H1 (cell line): Measurements from ENCODE around the gene KIR3DL3. TPM values are rescaled to one million over a fixed set of nuclear protein-coding genes. Genes with fewer than 3 reads are reported as not detected.
"Not testable (repeated sequence)": the region's sequence is repeated elsewhere in the genome, so short reads cannot be mapped to it uniquely, and the experiment has no call there.

ENCODE experiments used
- CTCF ChIA-PET: fragments of 300-600 bp; sonication (Branson Sonifier 250); formaldehyde crosslinking; loops from one replicate; lab custom pipeline; 2021; ENCODE audit not compliant: partially characterized antibody; lab: Charles Lee
- POLR2A ChIA-PET: fragments of 300-600 bp; sonication (Branson Sonifier 250); formaldehyde crosslinking; loops from one replicate; lab custom pipeline; 2021; ENCODE audit warnings: inconsistent platforms; ENCODE audit not compliant: partially characterized antibody; lab: Charles Lee
- DNase-seq, 2 experiments: peaks; one replicate each; pipeline versions ENCODE4 v3.0.0 to v3.0.0-alpha.2; 2010 to 2022; ENCODE audit warnings: low spot score in 2 of 2, low read depth in 1 of 2, mixed read lengths in 1 of 2
- FAIRE-seq: peaks from 2 replicates; lab custom pipeline; 2011; peaks lifted over from hg19 to GRCh38; lab: Jason Lieb, UNC
- H2AFZ ChIP-seq: 2 replicates; pipeline ENCODE4 v1.8.1; 2012; ENCODE audit warnings: low read length, inconsistent platforms
- H2AK5ac ChIP-seq: 2 replicates; pipeline ENCODE4 v1.6.1; 2013; ENCODE audit warnings: low read depth, low read length
- H2BK120ac ChIP-seq: replicated peaks from 2 replicates; pipeline ENCODE3; 2013; ENCODE audit warnings: low read depth, low read length, inconsistent platforms
- H2BK12ac ChIP-seq: 2 replicates; pipeline ENCODE4 v1.6.1; 2013; ENCODE audit warnings: low read depth, low read length
- H2BK15ac ChIP-seq: 2 replicates; pipeline ENCODE4 v1.6.1; 2013; ENCODE audit warnings: low read length
- H2BK20ac ChIP-seq: 2 replicates; pipeline ENCODE4 v1.6.1; 2013; ENCODE audit warnings: low read length
- H2BK5ac ChIP-seq: 2 replicates; pipeline ENCODE4 v1.6.1; 2013; ENCODE audit warnings: low read depth, low read length
- H3K14ac ChIP-seq: 2 replicates; pipeline ENCODE4 v1.6.1; 2013; ENCODE audit warnings: inconsistent platforms; ENCODE audit not compliant: insufficient read length
- H3K18ac ChIP-seq: 2 replicates; pipeline ENCODE4 v1.6.1; 2013; ENCODE audit warnings: low read length; ENCODE audit errors: extremely low read depth
- H3K23ac ChIP-seq: 2 replicates; pipeline ENCODE4 v1.6.1; 2013; ENCODE audit warnings: inconsistent platforms; ENCODE audit not compliant: insufficient read length
- H3K23me2 ChIP-seq: 2 replicates; pipeline ENCODE4 v1.6.1; 2013; ENCODE audit warnings: low read depth, low read length
- H3K27ac ChIP-seq: 2 replicates; pipeline ENCODE4 v1.6.1; 2011; ENCODE audit warnings: low read depth, low read length, inconsistent platforms
- H3K27me3 ChIP-seq, 4 experiments: replicated peaks in 1 of 4; 1 replicate in 1 of 4; 2 replicates in 3 of 4; pipeline versions ENCODE4 v1.6.1 to v1.8.1; 2011 to 2013; ENCODE audit warnings: low read length in 3 of 4, mild to moderate bottlenecking in 3 of 4, inconsistent platforms in 2 of 4, mixed read lengths in 2 of 4, moderate library complexity in 1 of 4; ENCODE audit not compliant: control insufficient read depth in 3 of 4, insufficient read depth in 3 of 4; ENCODE audit errors: extremely low read depth in 1 of 4
- H3K36me3 ChIP-seq, 4 experiments: 2 replicates each; pipeline versions ENCODE4 v1.6.1 to v1.8.1; 2011 to 2013; ENCODE audit warnings: mild to moderate bottlenecking in 4 of 4, low read length in 3 of 4, moderate library complexity in 2 of 4, control low read depth in 1 of 4, inconsistent platforms in 1 of 4; ENCODE audit not compliant: insufficient read depth in 4 of 4, control insufficient read depth in 2 of 4
- H3K4ac ChIP-seq: replicated peaks from 2 replicates; pipeline ENCODE3; 2013; ENCODE audit warnings: low read length, low read depth, mixed read lengths, inconsistent platforms; ENCODE audit not compliant: insufficient read length
- H3K4me1 ChIP-seq, 4 experiments: replicated peaks in 1 of 4; 1 replicate in 1 of 4; 2 replicates in 3 of 4; pipeline versions ENCODE4 v1.6.1 to v1.8.1; 2011 to 2013; ENCODE audit warnings: low read length in 3 of 4, inconsistent platforms in 2 of 4, mixed read lengths in 1 of 4; ENCODE audit not compliant: insufficient read depth in 4 of 4, control insufficient read depth in 3 of 4
- H3K4me2 ChIP-seq, 2 experiments: 2 replicates each; pipeline versions ENCODE4 v1.6.1 to v1.8.1; 2011 to 2013; ENCODE audit warnings: low read depth in 2 of 2, low read length in 2 of 2, control low read depth in 1 of 2, inconsistent platforms in 1 of 2, mild to moderate bottlenecking in 1 of 2; ENCODE audit not compliant: insufficient read depth in 1 of 2
- H3K4me3 ChIP-seq, 4 experiments: fragments of 200-600, 300-600 bp in 1 of 4; sonication (generic), shearing (Covaris generic), sonication (Bioruptor Twin) in 1 of 4; 2 replicates each; pipeline versions ENCODE4 v1.5.1 to v1.8.1; 2011 to 2016; ENCODE audit warnings: low read length in 4 of 4, low read depth in 3 of 4, control low read depth in 2 of 4, inconsistent platforms in 2 of 4, mild to moderate bottlenecking in 2 of 4, mixed read lengths in 1 of 4, moderate library complexity in 1 of 4; ENCODE audit not compliant: insufficient read depth in 2 of 4; ENCODE audit errors: extremely low read depth in 1 of 4
- H3K56ac ChIP-seq: replicated peaks from 2 replicates; pipeline ENCODE3; 2013; ENCODE audit warnings: low read depth, mild to moderate bottlenecking, mixed read lengths, low read length, inconsistent platforms; ENCODE audit not compliant: insufficient read length
- H3K79me1 ChIP-seq: 2 replicates; pipeline ENCODE4 v1.6.1; 2013; ENCODE audit warnings: low read depth, low read length, control low read depth
- H3K79me2 ChIP-seq, 2 experiments: 2 replicates each; pipeline versions ENCODE4 v1.6.1 to v1.8.1; 2012 to 2013; ENCODE audit warnings: low read length in 2 of 2, mild to moderate bottlenecking in 2 of 2, inconsistent platforms in 1 of 2; ENCODE audit not compliant: insufficient read depth in 2 of 2, control insufficient read depth in 1 of 2
- H3K9ac ChIP-seq, 4 experiments: replicated peaks in 1 of 4; 1 replicate in 1 of 4; 2 replicates in 3 of 4; pipeline versions ENCODE4 v1.6.1 to v1.8.1; 2011 to 2013; ENCODE audit warnings: low read depth in 3 of 4, low read length in 3 of 4, control low read depth in 2 of 4, mild to moderate bottlenecking in 2 of 4, moderate library complexity in 2 of 4, inconsistent platforms in 1 of 4; ENCODE audit errors: extremely low read depth in 1 of 4
- H3K9me3 ChIP-seq, 2 experiments: 2 replicates each; pipeline versions ENCODE4 v1.6.1 to v1.8.1; 2012 to 2013; ENCODE audit warnings: mild to moderate bottlenecking in 2 of 2, moderate library complexity in 2 of 2, control low read depth in 1 of 2, inconsistent platforms in 1 of 2, low read depth in 1 of 2, low read length in 1 of 2, mixed read lengths in 1 of 2; ENCODE audit not compliant: insufficient read depth in 2 of 2
- H4K20me1 ChIP-seq, 2 experiments: replicated peaks in 1 of 2; 2 replicates each; pipeline versions ENCODE3 to v1.8.1; 2011 to 2013; ENCODE audit warnings: inconsistent platforms in 2 of 2, low read length in 2 of 2, mild to moderate bottlenecking in 1 of 2; ENCODE audit not compliant: insufficient read depth in 2 of 2, control insufficient read depth in 1 of 2
- H4K5ac ChIP-seq: 2 replicates; pipeline ENCODE4 v1.6.1; 2013; ENCODE audit warnings: low read length, low read depth, mixed read lengths, inconsistent platforms; ENCODE audit not compliant: insufficient read length
- H4K8ac ChIP-seq: 2 replicates; pipeline ENCODE4 v1.8.0; 2013; ENCODE audit warnings: mild to moderate bottlenecking, moderate library complexity, low read length, inconsistent platforms; ENCODE audit not compliant: insufficient read depth; ENCODE audit errors: extremely low read depth
- H4K91ac ChIP-seq: replicated peaks from 2 replicates; pipeline ENCODE3; 2013; ENCODE audit warnings: low read length, mixed read lengths, inconsistent platforms; ENCODE audit not compliant: insufficient read length
- WGBS, 2 experiments: shearing (Covaris generic) in 1 of 2; methylation state at CpG; one replicate each; pipeline versions ENCODE4 v1.1.6 to v1.1.7; 2013 to 2015; ENCODE audit warnings: low lambda C conversion rate in 2 of 2, mixed read lengths in 2 of 2, inconsistent platforms in 1 of 2, low coverage in 1 of 2, missing lambda C conversion rate in 1 of 2; ENCODE audit not compliant: insufficient replicate concordance in 2 of 2, insufficient coverage in 1 of 2, insufficient read length in 1 of 2; ENCODE audit errors: extremely low coverage in 1 of 2, missing lambda C conversion rate in 1 of 2; 5-methylcytosine and 5-hydroxymethylcytosine counted together
- polyA plus RNA-seq, 7 experiments: library from polyadenylated mRNA; depleted of rRNA in 3 of 7; stranded (reverse) in 5 of 7; unstranded in 2 of 7; fragments of >200 nt in 5 of 7; fragments of 200-250 nt in 2 of 7; gene quantifications; 1 replicate in 5 of 7; 2 replicates in 1 of 7; 4 replicates in 1 of 7; pipeline versions ENCODE4 v1.2.1 to v1.2.3, GENCODE V29; 2011 to 2013; ENCODE audit warnings: missing spikeins in 2 of 7, mixed read lengths in 2 of 7
- total RNA-seq: library from RNA; stranded (reverse); fragmentation: NEBNext Ultra II Directional; extraction: Animal tissue kit (Norgen Biotek cat#: 25700); gene quantifications from 2 replicates; pipeline ENCODE4 v1.2.1, GENCODE V29; 2021

Gene KIR3DL3
- total and polyA plus RNA-seq, 2 of the 8 experiments (the other 6 are each of a cell fraction or from before 2014, with no cell fraction given): not detected

DNA sequence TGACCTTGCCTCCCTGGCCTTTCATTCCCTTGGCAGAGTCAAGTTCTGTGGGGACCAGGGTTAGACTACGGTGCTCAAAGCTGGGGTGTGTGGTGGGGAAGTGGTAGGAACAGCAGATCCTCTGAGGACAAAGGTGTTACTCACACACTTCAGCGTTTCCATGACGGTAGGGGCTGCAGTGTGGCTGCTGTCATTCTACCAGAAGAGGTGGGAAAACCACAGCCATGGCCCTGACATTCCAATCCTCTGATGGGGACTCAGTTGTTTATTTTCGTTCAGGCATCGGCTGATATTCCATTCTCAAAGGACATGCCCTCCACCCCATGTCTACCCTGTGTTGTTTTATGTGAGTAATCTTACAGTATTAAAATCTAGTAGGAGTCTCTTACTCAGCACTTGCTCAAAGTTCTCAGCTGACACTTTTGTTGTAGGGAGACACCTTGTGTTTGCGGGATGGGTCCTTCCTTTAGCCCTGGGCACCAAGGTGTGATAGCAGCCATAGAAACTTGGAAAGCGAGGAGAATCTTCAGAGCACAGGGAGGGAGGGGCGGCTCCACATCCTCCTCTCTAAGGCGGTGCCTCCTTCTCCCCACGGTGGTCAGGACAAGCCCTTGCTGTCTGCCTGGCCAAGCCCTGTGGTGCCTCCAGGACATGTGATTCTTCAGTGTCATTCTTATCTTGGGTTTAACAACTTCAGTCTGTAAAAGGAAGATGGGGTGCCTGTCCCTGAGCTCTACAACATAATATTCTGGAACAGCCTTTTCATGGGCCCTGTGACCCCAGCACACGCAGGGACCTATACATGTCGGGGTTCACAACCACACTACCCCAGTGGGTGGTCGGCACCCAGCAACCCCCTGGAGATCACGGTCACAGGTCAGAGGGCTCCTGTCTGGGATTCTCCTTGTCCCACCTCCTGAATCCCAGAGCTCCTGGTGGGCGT lies 47.0 kb downstream of the KIR3DL3 start:
- H3K36me3 ChIP-seq, H2BK12ac ChIP-seq, H3K79me1 ChIP-seq, H4K5ac ChIP-seq, H3K79me2 ChIP-seq, H2BK120ac ChIP-seq, DNase-seq, H3K4me2 ChIP-seq, H4K8ac ChIP-seq, H2BK15ac ChIP-seq, H3K23me2 ChIP-seq, H3K18ac ChIP-seq, H3K9ac ChIP-seq, POLR2A ChIA-PET, H3K4me3 ChIP-seq, H3K27me3 ChIP-seq, CTCF ChIA-PET, FAIRE-seq, H2BK20ac ChIP-seq, H3K27ac ChIP-seq, H3K14ac ChIP-seq, H2AFZ ChIP-seq, H3K23ac ChIP-seq, H3K4ac ChIP-seq, H3K4me1 ChIP-seq, H2BK5ac ChIP-seq, H3K56ac ChIP-seq, H4K20me1 ChIP-seq, H2AK5ac ChIP-seq, H4K91ac ChIP-seq: not testable (repeated sequence)
- 83% methylated on average over 12 of the region's 15 CpGs; no CpG with 5 or more reads in 1 of the 2 experiments for WGBS, 2 experiments
- peaks cover 37 to 61% of the 10 kb centered on the region in 2 experiments for H3K9me3 ChIP-seq
